Measurements from ENCODE around the gene MTA3. TPM values are rescaled to one million over a fixed set of nuclear protein-coding genes. Genes with fewer than 3 reads are reported as not detected.

Gene MTA3
- total and polyA plus RNA-seq, 2 of the 8 experiments (the other 6 are each of a cell fraction or from before 2014, with no cell fraction given), result 125 to 184 TPM

- TF ChIP-seq CTCF (IDR thresholded peaks at IDR 0.05; ENCODE audit: control extremely low read depth in 1 of 3, insufficient read depth in 1 of 3, low read depth in 1 of 3, low read length in 3 of 3) (no peak), TCF12 (IDR thresholded peaks at IDR 0.05; ENCODE audit: low read depth, low read length) (no peak), POLR2A (IDR thresholded peaks at IDR 0.05; ENCODE audit: control extremely low read depth in 1 of 2, low read depth in 2 of 2, low read length in 2 of 2) (no peak)
- TF ChIP-seq, protein P1, sequence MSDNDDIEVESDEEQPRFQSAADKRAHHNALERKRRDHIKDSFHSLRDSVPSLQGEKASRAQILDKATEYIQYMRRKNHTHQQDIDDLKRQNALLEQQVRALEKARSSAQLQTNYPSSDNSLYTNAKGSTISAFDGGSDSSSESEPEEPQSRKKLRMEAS (IDR thresholded peaks at IDR 0.05), result no peak
Observed at GRCh38 chr2:42733852-42734251, 165.4 kb downstream of the MTA3 start (continued).

All from H1 (cell line).